ENCODE data around the gene NFYB.

The NFYB gene

GRCh38 chr12:104097954-104098353 is 40.1 kb downstream of the NFYB start:
- no peak overlapping the region for H3K9ac ChIP-seq (ENCODE audit: low read length)
- no peak overlapping the region for H3K4me3 ChIP-seq (ENCODE audit: low read length)
- no peaks in the 10 kb centered on the region for H3K27me3 ChIP-seq (ENCODE audit: control insufficient read depth, insufficient read depth, low read length)
- H3K4me1 ChIP-seq (ENCODE audit: control insufficient read depth, insufficient read depth, low read length) = no peaks in the 10 kb centered on the region
- peaks cover 6% of the 10 kb centered on the region for H3K36me3 ChIP-seq (ENCODE audit: control insufficient read depth, insufficient read depth, low read length)
- H3K27ac ChIP-seq (ENCODE audit: low read depth, low read length) = no peak overlapping the region

DNA sequence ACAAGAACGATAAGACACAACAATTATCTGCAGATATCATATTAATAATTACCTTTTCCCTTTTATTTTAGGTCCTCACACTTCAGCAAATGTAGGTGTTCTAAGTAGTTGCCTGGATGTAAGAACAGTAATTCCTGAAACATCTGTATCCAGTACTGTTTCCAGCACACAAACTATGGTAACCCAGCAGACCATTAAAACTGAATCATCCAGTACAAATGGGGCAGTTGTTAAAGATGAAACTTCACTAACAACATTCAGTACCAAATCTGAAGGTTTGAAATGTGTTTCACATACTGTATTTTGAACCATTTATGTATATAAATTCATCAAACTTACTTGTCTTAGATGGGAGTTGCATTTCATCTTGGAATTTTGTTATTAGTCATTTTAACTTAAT is 42.7 kb downstream of the NFYB start:
- no peak overlapping the region for H3K4me3 ChIP-seq (ENCODE audit: low read length)
- peaks cover 11% of the 10 kb centered on the region for H3K36me3 ChIP-seq (ENCODE audit: control insufficient read depth, insufficient read depth, low read length)
- no peak overlapping the region for H3K27ac ChIP-seq (ENCODE audit: low read depth, low read length)
- H3K27me3 ChIP-seq (ENCODE audit: control insufficient read depth, insufficient read depth, low read length) = no peaks in the 10 kb centered on the region
- H3K9ac ChIP-seq (ENCODE audit: low read length) = no peak overlapping the region
- no peaks in the 10 kb centered on the region for H3K4me1 ChIP-seq (ENCODE audit: control insufficient read depth, insufficient read depth, low read length)

GRCh38 chr12:104094284-104094683 is 43.7 kb downstream of the NFYB start:
- Histone ChIP-seq H3K9ac (ENCODE audit: low read length) (no peak overlapping the region), H3K4me1 (ENCODE audit: control insufficient read depth, insufficient read depth, low read length) (no peaks in the 10 kb centered on the region), H3K27me3 (ENCODE audit: control insufficient read depth, insufficient read depth, low read length) (no peaks in the 10 kb centered on the region), H3K36me3 (ENCODE audit: control insufficient read depth, insufficient read depth, low read length) (peaks cover 13% of the 10 kb centered on the region), H3K27ac (ENCODE audit: low read depth, low read length) (no peak overlapping the region), H3K4me3 (ENCODE audit: low read length) (no peak overlapping the region)

DNA sequence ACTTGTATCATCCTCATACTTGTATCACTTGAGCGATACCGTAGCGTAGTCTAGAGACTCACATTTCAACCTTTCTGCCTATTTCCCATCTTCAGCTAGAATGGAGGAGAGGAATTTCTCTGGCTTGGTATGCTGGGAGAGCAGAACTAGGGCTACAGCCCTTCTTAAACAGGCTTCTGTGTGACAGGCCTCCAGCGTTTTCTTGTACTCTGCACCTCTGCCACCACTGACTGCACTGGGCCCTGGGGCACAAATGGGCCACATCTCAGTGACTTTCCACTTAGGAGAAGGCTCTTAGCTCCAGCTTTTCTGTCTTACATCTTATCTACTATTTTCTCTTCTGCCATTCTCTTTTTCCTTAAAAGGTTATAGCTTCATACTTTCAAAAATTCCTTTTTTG is 46.9 kb downstream of the NFYB start:
- Histone ChIP-seq H3K4me1 (ENCODE audit: control insufficient read depth, insufficient read depth, low read length) (no peaks in the 10 kb centered on the region), H3K4me3 (ENCODE audit: low read length) (no peak overlapping the region), H3K27me3 (ENCODE audit: control insufficient read depth, insufficient read depth, low read length) (no peaks in the 10 kb centered on the region), H3K36me3 (ENCODE audit: control insufficient read depth, insufficient read depth, low read length) (peaks cover 12% of the 10 kb centered on the region), H3K27ac (ENCODE audit: low read depth, low read length) (no peak overlapping the region), H3K9ac (ENCODE audit: low read length) (no peak overlapping the region)

DNA sequence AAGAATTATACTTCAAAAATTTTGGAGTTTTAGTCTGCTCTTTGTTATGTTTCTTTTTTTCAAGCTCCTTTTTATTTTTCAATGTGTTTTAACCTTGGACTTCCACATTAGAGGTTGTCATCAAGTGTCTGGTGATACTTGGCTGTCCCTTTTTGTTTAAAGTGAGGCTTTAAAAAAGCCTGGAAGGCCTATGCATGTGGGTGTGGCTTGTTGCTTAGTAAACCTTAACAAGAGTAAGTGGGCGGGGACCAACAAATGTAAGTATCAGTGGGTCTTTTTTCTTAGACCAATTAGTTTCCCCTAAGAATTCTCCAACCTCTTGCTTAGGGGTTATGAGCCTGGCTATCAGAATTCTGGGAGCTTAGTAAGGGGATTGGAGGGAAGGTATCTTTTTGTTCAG is 47.3 kb downstream of the NFYB start:
- Histone ChIP-seq H3K4me1 (ENCODE audit: control insufficient read depth, insufficient read depth, low read length) (no peaks in the 10 kb centered on the region), H3K27me3 (ENCODE audit: control insufficient read depth, insufficient read depth, low read length) (no peaks in the 10 kb centered on the region), H3K9ac (ENCODE audit: low read length) (no peak overlapping the region), H3K4me3 (ENCODE audit: low read length) (no peak overlapping the region), H3K36me3 (ENCODE audit: control insufficient read depth, insufficient read depth, low read length) (peaks cover 12% of the 10 kb centered on the region), H3K27ac (ENCODE audit: low read depth, low read length) (no peak overlapping the region)

DNA sequence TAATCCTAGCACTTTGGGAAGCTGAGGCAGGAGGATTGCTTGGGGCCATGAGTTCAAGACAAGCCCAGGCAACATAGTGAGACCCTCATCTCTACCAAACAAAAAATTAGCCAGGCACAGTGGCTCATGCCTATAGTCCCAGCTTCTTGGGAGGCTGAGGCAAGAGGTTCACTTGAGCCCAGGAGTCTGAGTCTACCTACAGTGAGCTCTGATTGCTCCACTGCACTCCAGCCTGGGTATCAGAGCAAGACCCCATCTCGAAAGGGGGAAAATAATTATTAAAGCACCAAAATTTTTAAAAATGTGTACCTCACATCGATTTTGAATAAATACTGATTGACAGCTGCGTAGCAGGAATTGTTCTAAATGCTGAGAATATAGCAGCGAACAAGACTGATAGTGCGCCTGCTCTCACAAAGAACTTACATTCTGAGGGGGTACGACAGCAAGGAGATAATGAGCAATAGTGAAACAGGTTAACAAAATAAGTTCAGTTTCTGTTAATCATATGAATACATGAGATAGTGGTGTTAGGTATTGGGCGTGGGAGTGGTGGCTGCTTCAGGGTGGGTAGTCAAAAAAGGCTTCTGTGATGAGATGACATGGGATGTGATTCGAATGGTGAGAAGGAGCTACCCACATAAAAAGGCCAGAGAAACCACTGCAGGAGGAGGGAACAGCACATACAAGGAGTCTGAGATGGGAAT is 54.1 kb downstream of the NFYB start:
- H3K27me3 ChIP-seq (ENCODE audit: control insufficient read depth, insufficient read depth, low read length) = no peaks in the 10 kb centered on the region
- no peak overlapping the region for H3K9ac ChIP-seq (ENCODE audit: low read length)
- H3K4me3 ChIP-seq (ENCODE audit: low read length) = no peak overlapping the region
- H3K36me3 ChIP-seq (ENCODE audit: control insufficient read depth, insufficient read depth, low read length) = peaks cover 17% of the 10 kb centered on the region
- H3K27ac ChIP-seq (ENCODE audit: low read depth, low read length) = no peak overlapping the region
- no peaks in the 10 kb centered on the region for H3K4me1 ChIP-seq (ENCODE audit: control insufficient read depth, insufficient read depth, low read length)

GRCh38 chr12:104080764-104081163 is 57.2 kb downstream of the NFYB start:
- no peaks in the 10 kb centered on the region for H3K4me1 ChIP-seq (ENCODE audit: control insufficient read depth, insufficient read depth, low read length)
- H3K27me3 ChIP-seq (ENCODE audit: control insufficient read depth, insufficient read depth, low read length) = no peaks in the 10 kb centered on the region
- no peak overlapping the region for H3K9ac ChIP-seq (ENCODE audit: low read length)
- H3K4me3 ChIP-seq (ENCODE audit: low read length) = no peak overlapping the region
- no peak overlapping the region for H3K27ac ChIP-seq (ENCODE audit: low read depth, low read length)
- H3K36me3 ChIP-seq (ENCODE audit: control insufficient read depth, insufficient read depth, low read length) = peaks cover 14% of the 10 kb centered on the region

- Histone ChIP-seq H3K4me1 (ENCODE audit: control insufficient read depth, insufficient read depth, low read length) (no peaks in the 10 kb centered on the region), H3K27ac (ENCODE audit: low read depth, low read length) (no peak overlapping the region), H3K4me3 (ENCODE audit: low read length) (no peak overlapping the region), H3K36me3 (ENCODE audit: control insufficient read depth, insufficient read depth, low read length) (peaks cover 8% of the 10 kb centered on the region), H3K27me3 (ENCODE audit: control insufficient read depth, insufficient read depth, low read length) (no peaks in the 10 kb centered on the region), H3K9ac (ENCODE audit: low read length) (no peak overlapping the region)
Measured at GRCh38 chr12:104079024-104079423, 59.0 kb downstream of the NFYB start.

DNA sequence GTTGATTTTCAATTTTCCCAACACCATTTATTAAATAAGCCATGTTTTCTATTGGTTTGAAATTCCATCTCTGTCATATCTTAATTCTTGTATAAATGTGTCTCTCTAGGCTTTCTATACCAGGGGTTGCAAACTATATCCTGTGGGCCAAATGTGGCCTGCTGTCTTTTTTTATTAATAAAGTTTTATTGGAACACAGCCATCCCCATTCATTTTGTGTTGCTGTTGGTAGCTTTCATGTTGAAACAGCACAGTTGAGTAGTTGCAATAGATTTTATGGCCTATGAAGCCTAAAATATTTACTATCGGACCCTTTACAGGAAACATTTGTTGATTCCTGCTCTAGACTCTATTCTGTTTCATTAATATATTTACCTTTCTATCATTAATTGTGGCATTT is 64.3 kb downstream of the NFYB start:
- no peaks in the 10 kb centered on the region for H3K4me1 ChIP-seq (ENCODE audit: control insufficient read depth, insufficient read depth, low read length)
- H3K4me3 ChIP-seq (ENCODE audit: low read length) = no peak overlapping the region
- no peak overlapping the region for H3K27ac ChIP-seq (ENCODE audit: low read depth, low read length)
- H3K9ac ChIP-seq (ENCODE audit: low read length) = no peak overlapping the region
- no peaks in the 10 kb centered on the region for H3K27me3 ChIP-seq (ENCODE audit: control insufficient read depth, insufficient read depth, low read length)
- no peaks in the 10 kb centered on the region for H3K36me3 ChIP-seq (ENCODE audit: control insufficient read depth, insufficient read depth, low read length)

DNA sequence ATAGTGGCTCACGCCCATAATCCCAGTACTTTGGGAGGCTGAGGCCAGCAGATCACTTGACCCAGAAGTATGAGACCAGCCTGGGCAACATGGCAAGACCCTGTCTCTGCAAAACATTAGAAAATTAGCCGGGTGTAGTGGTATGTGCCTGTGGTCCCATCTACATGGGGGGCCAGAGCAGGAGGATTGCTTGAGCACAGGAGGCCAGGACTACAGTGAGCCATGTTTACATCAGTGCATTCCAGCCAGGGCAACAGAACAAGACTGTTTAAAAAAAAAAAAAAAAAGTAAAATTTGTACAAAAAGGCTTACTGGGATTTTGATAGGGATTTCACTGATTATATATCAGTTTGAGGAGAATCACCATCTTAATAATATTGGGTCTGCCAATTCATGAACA is 65.9 kb downstream of the NFYB start:
- Histone ChIP-seq H3K9ac (ENCODE audit: low read length) (no peak overlapping the region), H3K27me3 (ENCODE audit: control insufficient read depth, insufficient read depth, low read length) (no peaks in the 10 kb centered on the region), H3K4me3 (ENCODE audit: low read length) (no peak overlapping the region), H3K4me1 (ENCODE audit: control insufficient read depth, insufficient read depth, low read length) (peaks cover 3% of the 10 kb centered on the region), H3K36me3 (ENCODE audit: control insufficient read depth, insufficient read depth, low read length) (no peaks in the 10 kb centered on the region), H3K27ac (ENCODE audit: low read depth, low read length) (no peak overlapping the region)

Measured in rectal smooth muscle tissue (tissue), 1 donor.